Embryonic facial prominence (tissue), 1 donor: ENCODE measurements around the gene PDE8B.

Source experiments
- DNase-seq: peaks from one replicate; pipeline ENCODE4 v3.0.0-alpha.2; 2016; ENCODE audit errors: extremely low spot score

Gene PDE8B

DNA sequence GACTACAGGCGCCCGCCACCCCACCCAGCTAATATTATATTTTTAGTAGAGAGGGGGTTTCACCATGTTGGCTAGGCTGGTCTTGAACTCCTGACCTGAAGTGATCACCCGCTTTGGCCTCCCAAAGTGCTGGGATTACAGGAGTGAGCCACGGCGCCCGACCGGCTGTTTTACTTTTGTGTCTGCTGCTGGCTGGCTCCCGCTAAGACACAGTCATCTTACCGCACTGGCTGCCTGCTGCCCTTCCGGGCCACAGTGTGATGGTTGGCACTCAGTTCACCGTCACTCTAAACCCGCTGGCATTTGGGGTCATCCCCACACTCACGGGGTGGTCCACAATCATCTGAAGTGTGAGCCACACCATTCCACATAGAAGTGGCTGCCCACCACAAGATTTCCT is 188.0 kb downstream of the PDE8B start:
- no peak for DNase-seq

- no peak for DNase-seq
Measured at GRCh38 chr5:77398896-77399295, 188.4 kb downstream of the PDE8B start.

- DNase-seq, result no peak
Measured at GRCh38 chr5:77400645-77401044, 190.2 kb downstream of the PDE8B start.

DNA sequence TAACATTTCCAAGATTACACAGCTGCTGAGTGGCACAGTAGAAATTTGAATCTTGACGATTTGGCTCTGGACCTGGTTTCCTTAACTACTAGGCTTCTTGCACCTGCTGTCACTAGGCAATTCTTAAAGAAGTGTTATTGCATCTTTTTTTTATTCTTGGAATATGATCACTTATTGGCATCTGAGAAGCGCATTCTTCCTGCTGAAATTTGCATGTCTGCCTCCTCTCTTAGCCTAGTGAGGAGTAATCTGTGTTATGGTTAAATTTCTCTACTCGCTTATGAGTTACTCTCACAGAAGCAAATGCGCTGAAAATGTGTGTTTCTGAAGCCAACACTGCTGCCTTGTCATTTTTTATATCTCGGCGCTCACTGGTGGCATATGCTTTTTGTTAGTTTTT is 192.3 kb downstream of the PDE8B start:
- no peak for DNase-seq

- DNase-seq, result no peak
Measured at GRCh38 chr5:77407152-77407551, 196.7 kb downstream of the PDE8B start.

- no peak for DNase-seq
Measured at GRCh38 chr5:77409870-77410621, 199.6 kb downstream of the PDE8B start.

- no peak for DNase-seq
Measured at GRCh38 chr5:77413049-77413448, 202.6 kb downstream of the PDE8B start.

DNA sequence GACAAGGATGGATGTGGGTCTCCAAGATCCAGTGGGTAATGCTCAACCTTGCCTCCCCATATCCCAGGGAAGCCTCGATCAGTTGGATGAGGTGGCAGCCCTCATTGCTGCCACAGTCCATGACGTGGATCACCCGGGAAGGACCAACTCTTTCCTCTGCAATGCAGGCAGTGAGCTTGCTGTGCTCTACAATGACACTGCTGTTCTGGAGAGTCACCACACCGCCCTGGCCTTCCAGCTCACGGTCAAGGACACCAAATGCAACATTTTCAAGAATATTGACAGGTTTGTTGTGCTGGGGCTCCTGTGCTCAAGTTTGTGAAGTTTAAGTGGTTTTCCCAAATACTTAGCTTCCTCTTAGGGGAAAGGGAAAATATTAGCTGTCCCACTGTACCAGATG is 207.7 kb downstream of the PDE8B start:
- no peak for DNase-seq

GRCh38 chr5:77418601-77419581 is 208.4 kb downstream of the PDE8B start:
- no peak for DNase-seq

DNA sequence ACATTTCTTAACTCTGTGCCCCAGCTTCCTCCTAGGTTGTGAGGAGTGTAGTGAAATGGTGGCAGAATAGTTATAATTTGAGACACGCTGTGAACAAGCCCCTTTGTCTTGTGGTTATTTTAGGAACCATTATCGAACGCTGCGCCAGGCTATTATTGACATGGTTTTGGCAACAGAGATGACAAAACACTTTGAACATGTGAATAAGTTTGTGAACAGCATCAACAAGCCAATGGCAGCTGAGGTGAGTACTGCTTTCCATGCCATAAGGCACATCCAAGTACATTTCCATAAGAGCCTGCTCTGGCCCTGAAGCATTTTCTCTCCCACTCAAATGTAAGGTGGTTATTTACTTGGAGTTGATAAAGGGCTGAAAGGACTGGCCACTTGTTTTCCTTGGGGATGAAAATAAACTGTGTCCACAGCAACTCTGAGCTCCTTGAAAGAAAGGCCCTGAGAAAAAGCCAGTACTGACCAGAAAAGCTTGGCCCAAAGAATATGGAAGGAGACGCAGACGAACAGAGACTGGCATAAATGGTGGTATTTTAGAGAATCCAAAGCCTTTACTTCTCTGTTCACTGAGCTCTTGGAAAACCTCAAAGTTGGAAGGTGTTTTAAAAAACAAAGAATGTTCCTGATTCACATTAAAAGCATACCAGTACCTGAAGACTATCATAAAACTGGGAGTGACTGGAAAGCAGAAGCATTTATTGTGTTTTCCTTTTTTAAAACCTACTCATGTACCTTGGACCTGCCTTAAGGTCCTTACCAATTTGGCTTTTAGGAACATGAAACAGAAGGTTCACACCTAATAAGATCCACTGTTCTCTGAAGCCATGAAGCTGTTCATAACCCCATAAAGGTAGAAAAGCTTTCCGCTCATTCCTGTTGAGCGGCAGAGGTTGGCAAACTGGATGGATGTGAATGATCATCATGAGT is 209.4 kb downstream of the PDE8B start:
- no peak for DNase-seq

DNA sequence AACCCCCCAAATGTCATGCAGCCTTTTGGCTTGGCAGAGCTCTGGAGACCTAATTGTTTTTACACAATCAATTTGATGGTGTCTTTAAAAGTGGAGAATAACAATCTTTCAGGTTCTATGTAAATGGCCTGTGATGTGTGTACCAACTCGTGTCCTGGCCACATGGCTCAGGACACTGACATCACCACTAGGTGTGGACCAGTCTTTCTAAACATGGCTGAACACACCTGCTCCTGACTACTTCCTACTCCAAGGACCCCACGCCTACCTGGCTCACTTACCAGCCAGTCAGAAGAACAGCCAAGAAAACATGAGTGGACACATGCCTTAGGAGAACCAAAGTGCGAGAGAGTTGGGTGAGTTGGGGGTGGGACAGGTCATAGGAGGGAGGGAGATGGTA is 210.5 kb downstream of the PDE8B start:
- DNase-seq, result no peak

DNA sequence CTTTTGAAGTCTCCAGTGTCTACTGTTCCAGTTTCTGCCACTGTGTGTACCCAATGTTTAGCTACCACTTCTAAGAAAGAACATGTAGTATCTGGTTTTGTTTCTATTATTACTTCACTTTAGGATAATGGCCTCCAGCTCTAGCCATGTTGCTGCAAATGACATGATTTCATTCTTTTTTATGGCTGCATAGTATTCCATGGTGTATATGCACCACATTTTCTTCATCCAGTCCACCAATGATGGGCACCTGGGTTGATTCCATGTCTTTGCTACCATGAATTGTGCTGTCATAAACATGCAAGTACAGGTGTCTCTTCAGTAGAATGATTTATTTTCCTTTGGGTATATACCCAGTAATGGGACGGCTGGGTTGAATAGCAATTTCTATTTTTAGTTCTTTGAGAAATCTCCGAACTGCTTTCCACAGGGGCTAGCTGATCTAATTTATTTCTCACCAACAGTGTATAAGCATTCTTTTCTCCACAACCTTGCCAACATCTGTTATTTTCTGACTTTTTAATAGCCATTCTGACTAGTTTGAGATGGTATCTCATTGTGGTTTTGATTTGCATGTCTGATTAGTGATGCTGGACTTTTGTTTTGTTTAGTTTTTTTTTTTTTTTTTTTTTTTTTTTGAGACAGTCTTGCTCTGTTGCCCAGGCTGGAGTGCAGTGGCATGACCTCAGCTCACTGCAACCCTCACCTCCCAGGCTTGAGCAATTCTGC is 212.7 kb downstream of the PDE8B start:
- DNase-seq, result no peak

GRCh38 chr5:77424921-77425320 is 214.4 kb downstream of the PDE8B start:
- DNase-seq, result no peak

DNA sequence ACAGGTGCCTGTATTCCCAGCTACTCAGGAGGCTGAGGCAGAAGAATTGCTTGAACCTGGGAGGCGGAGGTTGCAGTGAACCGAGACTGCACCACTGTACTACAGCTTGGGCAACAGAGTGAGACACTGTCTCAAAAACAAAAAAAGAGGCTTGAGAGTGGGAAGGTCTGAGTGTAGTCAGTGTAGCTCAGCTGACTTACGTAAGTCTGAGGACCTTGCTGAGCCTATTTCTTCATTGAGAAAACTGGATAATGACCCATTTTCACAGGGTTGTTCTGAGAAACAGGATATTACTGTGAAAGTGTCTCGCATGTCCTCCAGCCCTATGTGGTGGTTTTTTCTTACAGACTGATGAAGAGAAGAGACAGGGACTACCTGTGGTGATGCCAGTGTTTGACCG is 214.9 kb downstream of the PDE8B start:
- no peak for DNase-seq

- no peak for DNase-seq
Measured at GRCh38 chr5:77425998-77426659, 215.6 kb downstream of the PDE8B start.

- DNase-seq, result no peak
Measured at GRCh38 chr5:77426670-77427069, 216.2 kb downstream of the PDE8B start.

GRCh38 chr5:77427998-77428397 is 217.5 kb downstream of the PDE8B start:
- DNase-seq, result no peak

GRCh38 chr5:77428526-77428925 is 218.0 kb downstream of the PDE8B start:
- no peak for DNase-seq

- no peak for DNase-seq
Measured at GRCh38 chr5:77430726-77431125, 220.2 kb downstream of the PDE8B start.

DNA sequence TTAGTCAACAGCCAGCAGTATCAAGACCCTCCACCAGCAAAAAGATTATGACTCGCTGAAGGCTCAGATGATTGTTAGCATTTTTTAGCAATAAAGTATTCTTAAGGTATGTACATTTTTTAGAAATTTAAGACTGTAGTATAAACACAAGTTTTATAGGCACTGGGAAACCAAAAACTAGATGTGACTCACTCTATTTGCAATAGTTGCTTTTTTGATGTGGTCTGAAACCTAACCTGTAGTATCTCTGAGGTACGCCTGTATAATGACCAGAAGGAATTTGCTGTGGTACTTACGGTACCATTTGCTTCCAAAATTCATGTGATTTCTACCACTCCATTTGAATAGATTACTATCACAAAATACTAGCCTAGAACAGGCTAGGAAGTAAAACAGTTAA is 220.8 kb downstream of the PDE8B start:
- no peak for DNase-seq

DNA sequence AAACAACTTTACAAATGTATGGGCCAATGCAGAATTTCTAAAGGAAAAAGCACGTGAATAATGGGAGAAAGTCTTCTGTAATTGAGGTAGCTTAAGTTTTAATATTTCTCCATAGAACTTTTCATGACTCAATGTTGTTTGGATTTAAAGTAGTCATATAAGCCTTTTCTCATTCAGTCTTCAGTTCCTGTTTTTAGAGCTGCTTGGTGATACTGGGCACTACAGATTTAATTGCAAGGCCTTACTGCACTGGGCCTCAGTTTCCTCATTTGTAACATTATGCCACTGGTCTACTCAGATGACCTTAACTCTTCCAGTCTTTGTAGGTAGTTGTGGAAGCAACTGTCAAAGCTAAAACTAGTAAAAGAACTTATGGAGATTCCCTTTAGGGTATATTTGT is 221.2 kb downstream of the PDE8B start:
- DNase-seq, result no peak
